T-cell (primary cell): ENCODE data around the gene CDC42SE2. TPM values are rescaled to one million over a fixed set of nuclear protein-coding genes. Genes with fewer than 3 reads are reported as not detected.

Experiments used
- ATAC-seq, 4 experiments: fragments of 200-7000 bp in 3 of 4; fragments of 150-1000 bp in 1 of 4; cut with Tn5 transposase; replicated peaks in 1 of 4; 1 replicate in 3 of 4; 2 replicates in 1 of 4; pipeline ENCODE4 v1.10.0; 2021; ENCODE audit warnings: moderate library complexity in 3 of 4, mild to moderate bottlenecking in 2 of 4, moderate number of reproducible peaks in 1 of 4
- CTCF ChIA-PET, 2 donors: fragments of 300-600 bp; sonication (Branson Sonifier 250); formaldehyde crosslinking; loops; one replicate each; lab custom pipeline; 2022; ENCODE audit warnings: antibody characterized with exemption in 2 of 2; lab: Charles Lee
- POLR2A ChIA-PET, 2 donors: fragments of 300-600 bp; sonication (Branson Sonifier 250); formaldehyde crosslinking; loops; one replicate each; lab custom pipeline; 2022; ENCODE audit warnings: antibody characterized with exemption in 2 of 2; lab: Charles Lee
- DNase-seq, 35 experiments: peaks; one replicate each; pipeline versions ENCODE4 v3.0.0 to v3.0.0-alpha.2; 2013 to 2023
- H3K27ac ChIP-seq: one replicate; pipeline ENCODE4 v1.5.1; 2013; ENCODE audit warnings: low read length
- H3K27me3 ChIP-seq, 2 experiments: replicated peaks in 1 of 2; 1 replicate in 1 of 2; 2 replicates in 1 of 2; pipeline versions ENCODE4 v1.6.1 to v1.7.0; 2013; ENCODE audit warnings: low read length in 1 of 2, mixed read lengths in 1 of 2; ENCODE audit not compliant: control insufficient read depth in 2 of 2, insufficient read depth in 2 of 2; ENCODE audit errors: extremely low read depth in 1 of 2
- H3K36me3 ChIP-seq, 2 donors: 1 replicate in 1 of 2; 2 replicates in 1 of 2; pipeline versions ENCODE4 v1.6.1 to v1.7.0; 2013; ENCODE audit warnings: low read length in 1 of 2; ENCODE audit not compliant: control insufficient read depth in 2 of 2, insufficient read depth in 1 of 2; ENCODE audit errors: extremely low read depth in 1 of 2
- H3K4me1 ChIP-seq, 2 experiments: 1 replicate in 1 of 2; 2 replicates in 1 of 2; pipeline versions ENCODE4 v1.6.1 to v1.7.0; 2013; ENCODE audit warnings: low read length in 2 of 2, mixed read lengths in 1 of 2; ENCODE audit not compliant: insufficient read depth in 2 of 2, control insufficient read depth in 1 of 2; ENCODE audit errors: extremely low read depth in 1 of 2
- H3K4me3 ChIP-seq, 2 donors: 1 replicate in 1 of 2; 2 replicates in 1 of 2; pipeline versions ENCODE4 v1.5.1 to v1.7.0; 2013; ENCODE audit warnings: mild to moderate bottlenecking in 2 of 2, low read length in 1 of 2, moderate library complexity in 1 of 2; ENCODE audit not compliant: control insufficient read depth in 1 of 2; ENCODE audit errors: extremely low read depth in 1 of 2
- H3K9me3 ChIP-seq: 2 replicates; pipeline ENCODE4 v1.7.0; 2013
- H3K27ac Mint-ChIP-seq, 2 donors: one replicate each; pipeline ENCODE4 v1.8.0; 2020 to 2021; ENCODE audit warnings: mild to moderate bottlenecking in 2 of 2, mixed read lengths in 2 of 2
- H3K27me3 Mint-ChIP-seq, 2 donors: one replicate each; pipeline ENCODE4 v1.8.0; 2021 to 2022; ENCODE audit warnings: mixed read lengths in 2 of 2
- H3K36me3 Mint-ChIP-seq: one replicate; pipeline ENCODE4 v1.8.0; 2021; ENCODE audit warnings: mixed read lengths
- H3K4me1 Mint-ChIP-seq, 3 donors: one replicate each; pipeline ENCODE4 v1.8.0; 2020 to 2022; ENCODE audit warnings: mixed read lengths in 3 of 3, mild to moderate bottlenecking in 1 of 3
- H3K4me3 Mint-ChIP-seq, 3 donors: one replicate each; pipeline ENCODE4 v1.8.0; 2020 to 2022; ENCODE audit warnings: mild to moderate bottlenecking in 3 of 3, mixed read lengths in 3 of 3, moderate library complexity in 3 of 3
- H3K9me3 Mint-ChIP-seq, 3 donors: one replicate each; pipeline ENCODE4 v1.8.0; 2020 to 2022; ENCODE audit warnings: mixed read lengths in 3 of 3
- WGBS: methylation state at CpG from one replicate; pipeline ENCODE4 v1.1.5; 2013; ENCODE audit warnings: missing lambda C conversion rate; ENCODE audit not compliant: insufficient coverage; 5-methylcytosine and 5-hydroxymethylcytosine counted together
- total RNA-seq, 35 experiments: library from RNA in 6 of 35; stranded (reverse) in 6 of 35; fragments of 120-200 nt in 1 of 35; gene quantifications; one replicate each; pipeline versions ENCODE4 v1.2.1 to v1.2.4 and lab custom pipeline; 2013 to 2026

Gene CDC42SE2
- total RNA-seq, 5 donors from 2014 or later (not counting 1 experiment from before 2014, with no cell fraction given): 229 to 259 (median 238) TPM

DNA sequence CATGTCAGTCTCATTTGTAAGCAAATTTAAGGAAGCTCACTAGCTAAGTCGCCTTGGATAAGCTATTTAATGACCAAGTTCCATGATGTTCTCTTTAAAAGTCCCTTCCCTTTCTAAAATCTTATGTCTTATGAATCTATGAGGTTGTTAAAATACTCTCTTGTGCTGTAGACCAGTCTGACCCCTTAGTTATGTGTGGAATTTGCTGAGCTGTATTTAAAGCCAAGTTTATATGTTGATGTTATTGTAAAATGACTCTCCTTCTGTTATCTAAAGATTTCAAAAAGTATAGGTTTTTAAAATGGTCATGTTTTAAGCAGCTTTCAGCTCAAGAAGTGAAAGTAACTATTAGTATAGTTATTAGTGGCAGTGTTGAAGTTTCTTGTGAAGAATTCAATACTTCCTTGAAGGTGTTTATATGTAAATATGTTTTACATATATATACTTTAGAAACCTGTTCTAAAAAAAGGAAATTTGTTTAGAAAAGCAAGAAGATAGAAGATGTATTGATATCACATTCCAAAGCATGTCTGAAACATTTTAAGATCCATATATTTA, 92.2 kb downstream of the CDC42SE2 start:
- no peaks in the 10 kb centered on the region for H3K9me3 ChIP-seq
- no peak overlapping the region for H3K4me3 ChIP-seq
- WGBS: no CpG with 5 or more reads among the region's 1 CpG
- no peaks in the 10 kb centered on the region for H3K27me3 Mint-ChIP-seq
- peaks cover 65 to 75% (median 71%) of the 10 kb centered on the region in 3 donors for H3K4me1 Mint-ChIP-seq
- peaks cover 6 to 21% of the 10 kb centered on the region in 2 donors for H3K36me3 ChIP-seq
- peaks cover 35% of the 10 kb centered on the region for H3K36me3 Mint-ChIP-seq
- peak overlapping the region; percentile 58 for H3K27ac ChIP-seq
- DNase-seq: no peak
- ATAC-seq: peak in 1 of 4 experiments; percentile 2
- H3K4me3 Mint-ChIP-seq: peak overlapping the region in 2 of 3 donors; percentile 50 to 57
- CTCF ChIA-PET: interaction anchor here (0.5 to 2.9 kb wide), 8 partner anchors 17 to 208 kb away, joined by 3 to 21 read pairs (median 3); partner anchors contain the start of gene CDC42SE2 (in 1 of the 2)
- H3K4me1 ChIP-seq: peaks cover 25 to 31% of the 10 kb centered on the region in 2 experiments
- peak overlapping the region; percentile 89 to 97 for H3K27ac Mint-ChIP-seq
- no peaks in the 10 kb centered on the region for H3K27me3 ChIP-seq
- no peaks in the 10 kb centered on the region for H3K9me3 Mint-ChIP-seq
- POLR2A ChIA-PET: interaction anchor here (0.6 to 1.5 kb wide), 8 partner anchors 11 to 332 kb away, joined by 3 to 15 read pairs (median 4); no protein-coding TSS in a partner anchor

- Mint-ChIP-seq H3K4me1 (peaks cover 70 to 77% (median 76%) of the 10 kb centered on the region in 3 donors), H3K9me3 (no peaks in the 10 kb centered on the region), H3K27me3 (no peaks in the 10 kb centered on the region), H3K27ac (peak overlapping the region; percentile 67 to 81), H3K36me3 (peaks cover 39% of the 10 kb centered on the region), H3K4me3 (no peak overlapping the region)
- ChIA-PET POLR2A (interaction anchor here in 1 of 2 donors (0.6 kb wide), 1 partner anchor 25 kb away, joined by 4 read pairs; no protein-coding TSS in a partner anchor), CTCF (interaction anchor here in 1 of 2 donors (1.0 to 2.9 kb wide), 7 partner anchors 18 to 185 kb away, joined by 3 to 21 read pairs (median 3); partner anchors contain the start of gene CDC42SE2)
- ATAC-seq: no peak
- Histone ChIP-seq H3K9me3 (no peaks in the 10 kb centered on the region), H3K36me3 (peaks cover under 1 to 26% of the 10 kb centered on the region in 2 donors), H3K27me3 (no peaks in the 10 kb centered on the region), H3K4me3 (no peak overlapping the region), H3K27ac (peak overlapping the region; percentile 66), H3K4me1 (peaks cover 27 to 31% of the 10 kb centered on the region in 2 experiments)
- WGBS: no CpG with 5 or more reads among the region's 1 CpG
- no peak for DNase-seq
Measured at GRCh38 chr5:131356619-131357018, 92.8 kb downstream of the CDC42SE2 start.

GRCh38 chr5:131357739-131358561, 94.1 kb downstream of the CDC42SE2 start:
- peaks cover 38% of the 10 kb centered on the region for H3K36me3 Mint-ChIP-seq

DNA sequence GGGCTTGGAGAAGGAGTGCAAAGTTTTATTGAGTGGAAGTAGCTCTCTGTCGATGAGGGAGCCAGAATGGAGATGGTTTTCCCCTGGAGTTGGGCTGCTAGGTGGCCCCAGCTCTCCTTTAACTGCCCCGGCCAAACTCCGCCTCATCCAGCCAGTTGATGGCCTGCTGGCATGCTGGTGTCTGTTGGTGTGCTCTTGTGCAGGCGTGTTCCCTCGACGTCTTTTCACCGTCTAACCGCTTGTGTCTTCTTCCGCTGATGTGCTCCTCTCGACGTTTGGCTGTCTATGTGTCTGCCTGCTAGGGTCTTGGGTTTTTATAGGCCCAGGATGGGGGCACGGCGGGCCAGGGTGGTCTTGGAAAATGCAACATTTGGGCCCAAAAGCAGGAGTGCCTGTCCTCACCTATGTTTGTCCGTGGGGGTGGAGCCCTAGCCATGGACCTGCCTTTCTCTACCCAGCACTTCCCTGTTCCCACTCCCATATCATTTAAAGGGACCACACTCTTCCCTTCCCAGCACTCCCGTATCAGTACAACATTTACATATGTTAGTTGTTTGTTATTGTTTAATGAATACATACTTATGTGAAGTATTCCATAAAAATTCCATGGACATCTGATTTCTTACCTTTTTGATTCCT, 97.9 kb downstream of the CDC42SE2 start:
- DNase-seq: no peak
- no peaks in the 10 kb centered on the region for H3K9me3 ChIP-seq
- no peak for ATAC-seq
- Mint-ChIP-seq H3K36me3 (peaks cover 52% of the 10 kb centered on the region), H3K4me3 (peak overlapping the region in 1 of 3 donors; percentile 24), H3K4me1 (peaks cover 83 to 91% (median 85%) of the 10 kb centered on the region in 3 donors), H3K9me3 (no peaks in the 10 kb centered on the region), H3K27ac (peak overlapping the region; percentile 36 to 64), H3K27me3 (no peaks in the 10 kb centered on the region)
- H3K4me3 ChIP-seq: no peak overlapping the region
- H3K27me3 ChIP-seq: no peaks in the 10 kb centered on the region
- CTCF ChIA-PET: interaction anchor here (0.6 to 1.5 kb wide), 6 partner anchors 14 to 164 kb away, joined by 3 to 5 read pairs (median 4); no protein-coding TSS in a partner anchor
- WGBS: 98% methylated on average over 11 of the region's 15 CpGs
- H3K36me3 ChIP-seq: peaks cover 3 to 42% of the 10 kb centered on the region in 2 donors
- no peak overlapping the region for H3K27ac ChIP-seq
- H3K4me1 ChIP-seq: peaks cover 42 to 45% of the 10 kb centered on the region in 2 experiments
- POLR2A ChIA-PET: interaction anchor here (0.6 to 0.7 kb wide), 5 partner anchors 31 to 199 kb away, joined by 3 to 9 read pairs (median 3); no protein-coding TSS in a partner anchor

More at GRCh38 chr5:131357739-131358561, 94.1 kb downstream of the CDC42SE2 start:
- H3K36me3 ChIP-seq: peaks cover 3 to 32% of the 10 kb centered on the region in 2 donors
- H3K4me1 ChIP-seq: peaks cover 30 to 33% of the 10 kb centered on the region in 2 experiments
- H3K9me3 ChIP-seq: no peaks in the 10 kb centered on the region
- DNase-seq (peak in 10 of 35 experiments; percentile 16 to 59 (median 34)), ATAC-seq (peak; percentile 68 to 76 (median 71))
- Mint-ChIP-seq H3K27ac (peak overlapping the region; percentile 81 to 90), H3K4me1 (peaks cover 75 to 81% (median 77%) of the 10 kb centered on the region in 3 donors), H3K4me3 (peak overlapping the region; percentile 3 to 57 (median 27)), H3K9me3 (no peaks in the 10 kb centered on the region), H3K27me3 (no peaks in the 10 kb centered on the region)
- peak overlapping the region; percentile 66 for H3K27ac ChIP-seq
- 10% methylated on average over 2 of the region's 5 CpGs for WGBS
- POLR2A ChIA-PET: interaction anchor here in 1 of 2 donors (1.0 kb wide), 1 partner anchor 9 kb away, joined by 3 read pairs; no protein-coding TSS in a partner anchor
- H3K27me3 ChIP-seq: no peaks in the 10 kb centered on the region
- no peak overlapping the region for H3K4me3 ChIP-seq
- CTCF ChIA-PET: interaction anchor here (0.9 to 2.9 kb wide), 8 partner anchors 17 to 187 kb away, joined by 3 to 21 read pairs (median 3); no protein-coding TSS in a partner anchor

GRCh38 chr5:131363811-131364506, 100.1 kb downstream of the CDC42SE2 start:
- Histone ChIP-seq H3K36me3 (peaks cover 3 to 41% of the 10 kb centered on the region in 2 donors), H3K27ac (peak overlapping the region; percentile 63), H3K9me3 (no peaks in the 10 kb centered on the region), H3K27me3 (no peaks in the 10 kb centered on the region), H3K4me3 (no peak overlapping the region), H3K4me1 (peaks cover 26 to 46% of the 10 kb centered on the region in 2 experiments)
- CTCF ChIA-PET: interaction anchor here (0.5 to 0.6 kb wide), 2 partner anchors 98 to 176 kb away, joined by 3 to 6 read pairs; no protein-coding TSS in a partner anchor
- POLR2A ChIA-PET: interaction anchor here in 1 of 2 donors (1.0 kb wide), 1 partner anchor 35 kb away, joined by 3 read pairs; no protein-coding TSS in a partner anchor
- H3K4me3 Mint-ChIP-seq: peak overlapping the region; percentile 8 to 54 (median 45)
- H3K27ac Mint-ChIP-seq: peak overlapping the region; percentile 88 to 93
- peaks cover 81 to 87% (median 84%) of the 10 kb centered on the region in 3 donors for H3K4me1 Mint-ChIP-seq
- H3K36me3 Mint-ChIP-seq: peaks cover 60% of the 10 kb centered on the region
- peaks cover 0 to 3% (median 0%) of the 10 kb centered on the region in 3 donors for H3K9me3 Mint-ChIP-seq
- 82% methylated on average over 2 of the region's 6 CpGs for WGBS
- ATAC-seq: peak; percentile 15 to 41 (median 23)
- DNase-seq: no peak
- no peaks in the 10 kb centered on the region for H3K27me3 Mint-ChIP-seq
